Stimulated activated naive CD4-positive, alpha-beta T cell (primary cell): ENCODE measurements around the gene GFRA3.
A peak's percentile ranks its signal among the peaks of the same experiment; 100 is the strongest.

Source experiments
- DNase-seq, 6 experiments: peaks; one replicate each; lab custom pipeline; 2025; lab: John Stamatoyannopoulos, UW

The GFRA3 gene

DNA sequence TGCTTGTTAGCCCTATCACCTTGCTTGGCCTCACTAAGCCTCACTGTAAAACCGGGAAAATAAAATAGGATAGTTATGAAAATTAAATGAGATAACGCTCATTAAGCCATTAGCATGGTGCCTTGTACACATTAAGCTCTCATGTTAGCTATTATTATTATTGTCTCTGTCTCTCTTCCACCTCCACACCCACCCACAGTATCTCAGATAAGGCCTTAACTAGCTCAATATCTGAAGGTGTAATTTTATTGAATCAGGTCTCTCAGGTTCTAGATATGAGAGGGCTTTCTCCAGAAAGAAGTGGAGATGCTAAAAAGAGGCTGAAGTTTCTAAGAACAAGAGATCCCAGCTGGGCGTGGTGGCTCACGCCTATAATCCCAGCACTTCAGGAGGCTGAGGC lies 27.6 kb downstream of the GFRA3 start:
- DNase-seq = no peak

- no peak for DNase-seq
Observed at GRCh38 chr5:138246334-138246733, 28.1 kb downstream of the GFRA3 start.

DNA sequence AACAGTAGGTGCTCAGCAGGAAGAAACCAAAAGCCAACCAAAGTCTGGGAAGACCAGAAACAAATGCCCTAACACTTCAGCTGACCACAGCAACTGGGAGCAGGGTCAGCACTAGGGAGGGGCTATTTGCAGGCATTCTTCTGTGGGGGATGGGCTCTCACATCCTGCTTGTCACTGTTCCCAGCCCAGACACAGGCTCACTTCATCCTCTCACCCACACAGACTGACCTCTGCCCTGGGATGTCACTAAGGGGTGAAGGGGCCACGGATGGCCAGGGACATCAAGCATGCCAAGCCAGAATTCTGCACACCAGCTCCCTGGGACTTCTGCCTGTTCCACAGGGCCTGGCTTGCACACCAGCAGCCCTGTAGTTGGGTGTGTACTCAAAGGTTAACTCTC lies 28.7 kb downstream of the GFRA3 start:
- no peak for DNase-seq

- no peak for DNase-seq
Observed at GRCh38 chr5:138243794-138244193, 30.6 kb downstream of the GFRA3 start.

DNA sequence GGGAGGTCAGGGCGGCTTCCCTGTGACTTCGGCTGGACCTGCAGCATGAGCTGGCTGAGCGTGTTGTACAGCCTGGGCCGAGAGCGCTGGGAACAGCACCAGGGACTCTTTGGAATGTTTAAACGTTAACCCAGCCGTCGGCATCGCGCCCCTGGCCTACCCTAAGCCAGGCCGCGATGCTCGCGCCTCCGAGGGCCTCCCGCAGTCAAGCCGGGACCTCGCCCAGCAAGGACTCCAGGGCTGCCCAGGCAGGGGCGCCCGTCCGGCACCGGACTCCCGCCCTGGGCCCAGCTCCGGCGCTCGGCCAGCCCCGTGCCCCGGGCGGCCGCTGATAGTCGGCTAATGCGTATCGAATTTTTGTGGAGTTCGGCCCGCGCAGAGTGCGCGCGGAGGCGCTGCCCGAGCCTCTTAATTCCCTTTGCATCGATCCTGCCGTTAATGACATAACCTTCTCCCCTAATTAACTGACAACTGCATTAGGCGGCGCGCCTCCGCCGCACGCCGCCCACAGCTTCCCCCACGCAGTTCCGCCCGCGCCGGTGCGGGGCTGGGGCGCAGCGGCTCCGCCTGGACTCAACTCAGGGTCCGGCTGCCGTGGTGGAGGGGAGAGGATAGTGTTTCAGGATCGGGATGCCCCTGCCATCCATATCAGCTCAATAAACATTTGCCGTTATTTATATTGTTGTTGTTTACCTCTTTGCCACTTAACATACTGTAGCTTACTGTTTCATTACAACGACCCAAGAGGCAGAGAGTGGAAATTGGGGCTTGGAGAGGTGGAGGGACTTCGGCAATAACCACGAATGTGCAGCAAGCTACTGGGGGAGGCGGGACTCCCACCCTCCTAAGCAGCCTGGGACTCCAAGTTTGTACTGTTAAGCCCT lies 32.5 kb downstream of the GFRA3 start:
- DNase-seq = peak in 1 of 6 experiments; percentile 39

DNA sequence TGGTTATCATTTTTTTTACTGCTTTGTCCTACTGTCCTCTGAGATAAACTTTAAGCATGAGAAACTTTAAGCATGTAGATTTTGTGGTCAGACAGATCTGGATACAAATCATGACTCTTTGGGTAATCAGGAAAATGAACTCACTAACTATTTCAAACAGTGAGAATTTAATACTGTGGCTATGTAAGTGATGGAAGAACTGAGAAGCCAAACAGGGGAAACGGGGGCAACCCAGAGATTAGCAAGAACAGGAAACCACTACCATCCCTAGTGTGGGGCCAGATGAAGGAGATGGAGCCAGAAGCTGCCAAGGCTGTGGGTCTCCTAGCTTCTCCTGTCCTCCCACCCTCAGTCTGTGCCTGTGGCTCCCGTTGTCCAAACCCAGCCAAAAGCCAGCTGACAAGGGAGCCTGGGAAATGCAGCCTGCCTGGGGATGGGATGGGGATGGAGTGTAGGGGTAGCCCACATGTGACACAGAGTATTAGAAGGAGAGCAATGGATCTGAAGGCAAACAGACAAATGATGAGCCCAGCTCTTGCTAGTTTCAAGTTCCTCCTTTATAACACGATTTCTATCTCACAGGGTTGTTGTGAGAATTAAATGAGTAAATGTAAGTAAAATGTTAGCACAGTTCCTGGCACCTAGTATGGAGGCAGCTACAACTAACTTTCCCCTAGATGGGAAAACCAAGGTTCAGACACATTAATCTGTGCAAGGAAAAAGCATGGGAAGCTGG lies 33.6 kb downstream of the GFRA3 start:
- no peak for DNase-seq

DNA sequence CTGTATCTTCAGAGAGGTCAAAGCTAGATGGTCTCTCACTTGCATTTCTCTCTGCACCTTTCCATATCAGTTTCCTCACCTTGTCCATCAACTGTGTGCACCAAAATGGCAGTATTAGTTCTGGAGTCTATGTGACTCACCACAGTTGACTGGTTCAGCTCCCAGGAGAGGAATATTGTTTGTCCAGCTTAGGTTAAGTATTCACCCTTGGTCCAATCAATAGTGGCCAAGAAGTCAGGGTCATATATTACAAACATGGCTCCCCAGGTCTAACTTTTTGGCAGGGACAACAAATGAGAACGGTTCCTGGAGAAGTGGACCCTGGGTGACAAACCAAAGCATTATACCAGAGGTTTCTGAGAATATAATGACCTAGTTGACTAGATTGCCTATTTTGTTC lies 36.4 kb downstream of the GFRA3 start:
- DNase-seq = no peak

DNA sequence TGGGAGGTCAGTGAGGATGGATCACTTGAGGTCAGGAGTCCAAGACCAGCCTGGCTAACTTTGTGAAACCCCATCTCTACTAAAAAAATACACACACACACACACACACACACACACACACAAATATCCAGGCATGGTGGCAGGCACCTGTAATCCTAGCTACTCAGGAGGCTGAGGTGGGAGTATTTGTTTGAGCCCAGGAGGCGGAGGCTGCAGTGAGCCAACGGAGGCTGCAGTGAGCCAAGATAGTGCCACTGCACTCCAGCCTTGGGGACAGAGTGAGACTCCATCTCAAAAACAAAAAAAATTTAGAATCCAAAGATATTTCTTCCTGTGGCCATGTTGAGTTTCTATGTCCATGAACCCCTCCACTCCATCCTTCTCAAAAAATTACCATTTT lies 39.8 kb downstream of the GFRA3 start:
- DNase-seq = no peak

- DNase-seq = no peak
Observed at GRCh38 chr5:138233280-138233679, 41.1 kb downstream of the GFRA3 start.

GRCh38 chr5:138230981-138231589 lies 43.3 kb downstream of the GFRA3 start:
- no peak for DNase-seq

DNA sequence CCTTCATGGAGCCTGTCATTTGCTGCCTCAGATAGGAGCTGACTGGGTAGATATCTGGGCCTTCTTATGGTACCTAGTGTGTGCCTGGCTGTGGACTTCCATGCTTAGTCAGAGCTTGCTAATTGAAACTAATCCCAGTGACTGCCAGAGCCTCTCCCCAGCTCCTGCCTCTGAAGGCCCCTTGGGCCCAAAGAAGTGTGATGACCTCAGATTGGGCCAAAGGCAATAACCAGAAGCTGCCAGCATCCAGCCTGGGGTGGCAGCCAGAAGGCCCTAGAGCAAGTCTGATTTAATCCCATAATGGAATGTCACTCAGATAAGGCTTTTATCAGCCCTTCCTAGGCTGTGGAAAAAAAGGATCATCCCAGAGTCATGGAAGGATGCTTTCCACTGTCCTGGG lies 44.2 kb downstream of the GFRA3 start:
- DNase-seq = no peak

DNA sequence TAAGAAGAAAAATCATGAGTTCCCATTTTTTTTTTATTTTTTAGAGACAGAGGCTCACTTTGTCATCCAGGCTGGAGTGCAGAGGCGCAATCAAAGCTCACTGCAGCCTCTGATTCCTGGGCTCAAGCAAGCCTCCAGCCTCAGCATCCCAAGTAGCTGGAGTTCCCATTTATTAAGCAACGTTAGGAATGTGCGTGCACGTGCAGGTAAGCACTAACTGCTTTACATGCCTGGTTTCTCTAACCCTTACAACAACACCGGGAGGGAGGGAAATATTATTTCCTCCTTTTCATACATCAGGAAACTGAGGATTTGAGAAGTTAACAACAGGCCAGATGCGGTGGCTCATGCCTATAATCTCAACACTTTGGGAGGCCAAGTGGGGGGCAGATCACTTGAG lies 45.0 kb downstream of the GFRA3 start:
- no peak for DNase-seq

- DNase-seq = no peak
Observed at GRCh38 chr5:138226910-138227309, 47.5 kb downstream of the GFRA3 start.

- no peak for DNase-seq
Observed at GRCh38 chr5:138224712-138225111, 49.7 kb downstream of the GFRA3 start.

DNA sequence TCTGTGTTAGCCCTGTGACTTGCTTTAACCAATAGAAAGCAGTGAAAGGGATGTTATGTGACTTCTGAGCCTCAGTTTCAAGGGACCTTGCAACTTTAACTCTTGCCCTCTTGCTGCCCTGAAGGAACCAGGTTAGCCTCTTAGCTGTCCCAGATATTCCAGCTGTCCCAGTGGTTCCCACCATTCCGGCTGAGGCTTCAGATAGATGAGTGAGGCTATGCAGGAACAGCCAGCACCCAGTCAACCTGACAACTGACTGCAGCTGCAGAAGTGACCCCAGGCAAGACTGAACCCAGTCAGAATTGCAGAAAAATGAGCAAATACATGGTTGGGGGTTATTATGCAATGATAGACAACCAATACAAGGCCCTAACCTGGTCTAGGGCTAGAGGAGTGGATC lies 50.9 kb downstream of the GFRA3 start:
- DNase-seq = no peak

DNA sequence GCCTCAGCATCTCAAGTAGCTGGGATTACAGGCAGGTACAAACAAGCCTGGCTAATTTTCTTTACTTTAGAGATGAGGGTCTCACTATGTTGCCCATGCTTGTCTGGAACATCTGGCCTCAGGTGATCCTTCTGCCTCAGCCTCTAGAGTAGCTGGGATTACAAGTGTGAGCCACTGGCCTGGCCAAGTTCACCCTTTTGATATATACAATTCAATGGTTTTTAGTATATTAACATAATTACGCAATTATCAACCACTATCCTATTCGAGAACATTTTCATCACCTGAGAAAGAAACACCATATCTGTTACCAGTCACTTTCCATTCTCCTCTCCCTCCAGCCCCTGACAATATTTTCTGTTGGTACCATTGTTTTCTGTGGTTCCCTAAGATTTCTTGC lies 57.6 kb downstream of the GFRA3 start:
- DNase-seq = no peak

DNA sequence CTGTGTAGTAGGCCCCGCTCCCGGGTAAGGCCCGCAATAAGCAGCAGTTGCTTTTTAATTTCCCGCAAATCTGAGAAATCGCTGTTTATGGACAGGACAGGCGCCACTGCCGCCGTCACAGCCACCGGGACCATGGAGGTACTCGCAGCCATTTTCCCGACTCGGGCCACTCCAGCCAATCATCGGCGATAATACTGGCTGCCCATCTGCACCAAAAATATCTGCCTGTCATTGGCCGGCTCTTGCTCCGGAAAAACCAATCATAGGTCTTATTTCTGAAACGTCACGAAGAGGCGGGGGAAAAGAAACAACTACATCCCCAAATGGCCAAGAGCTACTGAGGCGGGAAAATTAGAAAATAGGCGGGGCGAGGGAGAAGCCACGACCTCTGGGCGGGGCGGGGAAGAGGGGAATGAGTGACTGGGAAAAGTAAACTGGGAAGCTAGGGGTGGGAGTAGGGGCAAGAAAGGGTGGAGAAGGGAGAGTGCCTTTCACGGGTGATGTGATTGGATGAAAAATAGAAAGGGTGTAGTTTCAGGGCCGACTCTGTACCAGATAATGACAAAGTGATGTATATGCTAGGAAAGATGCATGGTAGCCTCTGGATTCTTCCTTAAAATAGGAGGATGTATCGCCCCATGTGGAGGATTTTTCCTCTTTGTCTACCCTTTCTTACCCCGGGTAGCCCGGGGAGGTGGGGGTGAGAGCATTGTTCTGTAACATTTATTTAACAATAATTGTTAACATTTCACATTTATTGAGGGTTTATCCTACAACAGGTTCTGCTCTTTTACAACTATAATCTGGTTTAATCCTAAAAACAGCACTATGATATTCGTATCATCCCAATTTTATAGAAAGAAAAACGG lies 61.0 kb downstream of the GFRA3 start, which contains the start of gene CDC23:
CDC23 (minus strand) TSS at position 163 of the 869 bp plus-strand sequence; CDS start at position 152, 11 bp downstream.
- DNase-seq = peak; percentile 74 to 94 (median 90)

DNA sequence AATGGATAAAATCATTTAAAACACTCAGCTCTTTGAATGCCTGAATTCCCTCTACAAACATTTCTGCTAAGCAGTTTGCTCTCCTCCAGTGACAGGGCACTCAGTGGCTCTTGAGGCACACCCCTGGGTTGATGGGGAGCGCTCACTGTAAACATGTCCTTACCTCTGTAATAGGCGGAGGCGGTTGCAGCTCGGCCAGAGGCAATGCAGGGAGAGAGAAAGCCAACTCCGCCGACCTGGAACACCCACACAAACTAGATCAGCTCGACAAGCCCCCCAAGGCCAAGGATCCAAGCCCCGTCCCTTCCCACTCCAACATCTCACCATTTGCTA lies 61.6 kb downstream of the GFRA3 start:
- no peak for DNase-seq

- DNase-seq = no peak
Observed at GRCh38 chr5:138210985-138211384, 63.4 kb downstream of the GFRA3 start.
